Left renal cortex interstitium (tissue), 4 donors: ENCODE results near the gene TMX1. TPM values are rescaled to one million over a fixed set of nuclear protein-coding genes. Genes with fewer than 3 reads are reported as not detected.

Source experiments
- DNase-seq, 4 donors: peaks; one replicate each; pipeline ENCODE4 v3.0.0-alpha.2; 2013; ENCODE audit warnings: low read depth in 4 of 4, low spot score in 2 of 4, missing footprints in 1 of 4
- polyA plus RNA-seq, 4 donors: library from polyadenylated mRNA; unstranded; fragments of 120-200 nt; gene quantifications; one replicate each; pipeline ENCODE4 v1.2.1, GENCODE V29; 2013; ENCODE audit not compliant: insufficient read length in 4 of 4

The TMX1 gene
- polyA plus RNA-seq, 4 donors: 45.7 to 64.2 (median 50.2) TPM

GRCh38 chr14:51291016-51291415 lies 51.0 kb downstream of the TMX1 start:
- DNase-seq: no peak

GRCh38 chr14:51293149-51293911 lies 53.3 kb downstream of the TMX1 start:
- DNase-seq: no peak

GRCh38 chr14:51293912-51294389 lies 53.9 kb downstream of the TMX1 start:
- DNase-seq: no peak

GRCh38 chr14:51294951-51295525 lies 55.0 kb downstream of the TMX1 start:
- no peak for DNase-seq

GRCh38 chr14:51295646-51296263 lies 55.7 kb downstream of the TMX1 start:
- no peak for DNase-seq

- DNase-seq: no peak
Observed at GRCh38 chr14:51297066-51297465, 57.0 kb downstream of the TMX1 start.

- no peak for DNase-seq
Observed at GRCh38 chr14:51298895-51299294, 58.8 kb downstream of the TMX1 start.

GRCh38 chr14:51302295-51303030 lies 62.4 kb downstream of the TMX1 start:
- no peak for DNase-seq

- no peak for DNase-seq
Observed at GRCh38 chr14:51304438-51304837, 64.4 kb downstream of the TMX1 start.

- DNase-seq: no peak
Observed at GRCh38 chr14:51304941-51305340, 64.9 kb downstream of the TMX1 start.

GRCh38 chr14:51305751-51306150 lies 65.7 kb downstream of the TMX1 start:
- DNase-seq: no peak

Other genes with a start within 250 kb of the TMX1 start
- 1 to 10 TPM; 1.0 to 3.2 (median 2.4) TPM for gene TRIM9, start 145.1 kb upstream of the TMX1 start, polyA plus RNA-seq